Suppressor macrophage (primary cell): ENCODE measurements around the gene GALR2.
"Not testable (repeated sequence)": the region's sequence is repeated elsewhere in the genome, so short reads cannot be mapped to it uniquely, and the experiment has no call there.

Experiments used
- DNase-seq, 4 experiments: peaks; one replicate each; pipeline ENCODE4 v3.0.0-alpha.2; 2020 to 2022

GALR2 gene

DNA sequence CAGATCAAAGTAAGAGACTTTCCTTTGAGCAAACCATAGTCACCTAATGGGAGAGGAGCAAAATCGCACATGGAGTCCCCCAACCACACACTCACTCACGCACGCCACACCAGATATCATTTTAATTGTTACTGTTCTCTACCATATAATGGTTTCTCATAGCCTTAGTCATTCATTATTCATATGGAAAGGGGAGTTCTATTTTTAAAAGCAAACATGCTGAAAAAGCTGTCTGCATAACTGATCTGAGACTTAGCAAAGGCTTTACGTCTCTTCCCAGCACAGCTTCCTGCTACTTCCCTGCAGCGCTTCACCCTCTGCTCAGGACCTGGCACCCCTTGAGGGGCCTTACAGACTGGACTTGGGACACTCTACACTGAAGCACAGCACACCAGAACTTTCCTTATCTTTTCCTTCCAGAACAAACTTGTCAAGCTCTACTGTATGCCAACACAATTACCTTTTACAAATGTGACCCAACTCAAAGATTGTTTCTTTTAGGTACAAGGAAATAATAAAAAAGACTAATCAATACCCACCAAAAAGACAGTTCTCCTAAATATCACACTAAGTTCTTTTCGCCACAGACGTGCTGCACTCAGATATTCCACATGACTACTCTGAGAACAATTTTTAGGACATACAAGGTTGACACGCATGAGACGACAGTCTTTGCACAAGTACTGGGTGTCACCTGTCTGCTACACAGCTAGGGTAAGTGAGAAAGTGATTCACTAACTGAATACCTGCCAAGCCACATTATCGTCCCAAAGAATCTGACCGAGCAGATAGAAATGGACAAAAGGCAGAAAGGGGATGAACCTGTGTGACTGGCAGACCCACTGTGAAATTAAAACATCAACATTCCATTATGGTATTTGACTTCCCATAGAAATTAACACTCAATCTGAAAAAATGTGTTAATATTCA lies 23.8 kb upstream of the GALR2 start:
- no peak for DNase-seq

GRCh38 chr17:76051561-76051960 lies 23.0 kb upstream of the GALR2 start:
- DNase-seq, result no peak

- DNase-seq, result peak; percentile 31 to 55 (median 42)
These were observed 21.1 kb upstream of the GALR2 start for GRCh38 chr17:76053246-76054111.

- DNase-seq, result no peak
These were observed 20.5 kb upstream of the GALR2 start for GRCh38 chr17:76054112-76054476.

DNA sequence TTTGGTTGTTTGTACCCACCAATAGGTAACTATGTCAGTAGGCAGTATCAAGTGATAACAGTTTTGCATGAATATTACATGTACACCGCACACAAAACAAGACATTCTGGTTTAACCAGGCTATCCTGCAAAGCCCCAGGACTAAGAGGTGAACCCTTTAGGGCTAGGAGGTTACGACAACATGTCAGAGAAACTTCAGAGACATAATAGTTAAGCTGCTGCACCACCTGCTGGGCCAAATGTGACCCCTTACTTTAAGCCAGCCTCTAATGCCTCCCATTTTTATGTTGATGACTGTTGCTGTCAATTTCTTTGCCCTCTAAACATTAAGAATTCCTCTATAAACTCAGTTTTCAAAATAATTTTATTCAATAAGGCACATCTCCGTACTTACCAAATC lies 17.7 kb upstream of the GALR2 start:
- DNase-seq, result no peak

- DNase-seq, result not testable (repeated sequence)
These were observed 16.3 kb upstream of the GALR2 start for GRCh38 chr17:76058264-76058663.

GRCh38 chr17:76063875-76064546 lies 10.6 kb upstream of the GALR2 start:
- no peak for DNase-seq

- no peak for DNase-seq
These were observed 8.8 kb upstream of the GALR2 start for GRCh38 chr17:76065775-76066174.

DNA sequence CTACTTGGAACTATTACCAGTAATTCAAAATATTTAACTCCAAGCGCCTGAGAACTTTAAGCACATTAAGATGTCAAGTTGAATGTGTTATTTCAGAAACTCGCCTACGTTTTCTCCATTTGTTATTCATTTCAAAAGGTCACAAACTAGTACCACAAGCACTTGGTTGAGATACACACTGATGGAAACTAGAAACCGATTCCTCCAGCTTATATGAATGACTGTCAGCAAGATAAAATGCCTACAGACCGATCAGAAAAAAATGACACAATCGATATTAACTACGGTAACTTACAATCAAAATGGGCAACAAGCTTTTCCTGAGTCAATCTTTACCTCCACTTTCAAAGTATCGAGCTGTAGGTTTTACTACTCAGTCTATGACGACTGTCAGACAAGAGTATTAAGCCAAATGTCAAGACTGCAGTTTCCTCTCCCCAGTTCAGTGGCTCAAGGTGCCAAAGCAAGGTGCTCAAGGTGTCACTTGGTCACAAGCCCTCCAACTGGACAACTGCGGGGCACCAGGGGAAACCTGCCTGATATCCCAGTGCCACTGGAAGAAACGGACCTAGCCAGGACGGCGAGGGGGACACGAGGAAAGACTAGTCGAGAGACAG lies 2.9 kb upstream of the GALR2 start:
- no peak for DNase-seq

DNA sequence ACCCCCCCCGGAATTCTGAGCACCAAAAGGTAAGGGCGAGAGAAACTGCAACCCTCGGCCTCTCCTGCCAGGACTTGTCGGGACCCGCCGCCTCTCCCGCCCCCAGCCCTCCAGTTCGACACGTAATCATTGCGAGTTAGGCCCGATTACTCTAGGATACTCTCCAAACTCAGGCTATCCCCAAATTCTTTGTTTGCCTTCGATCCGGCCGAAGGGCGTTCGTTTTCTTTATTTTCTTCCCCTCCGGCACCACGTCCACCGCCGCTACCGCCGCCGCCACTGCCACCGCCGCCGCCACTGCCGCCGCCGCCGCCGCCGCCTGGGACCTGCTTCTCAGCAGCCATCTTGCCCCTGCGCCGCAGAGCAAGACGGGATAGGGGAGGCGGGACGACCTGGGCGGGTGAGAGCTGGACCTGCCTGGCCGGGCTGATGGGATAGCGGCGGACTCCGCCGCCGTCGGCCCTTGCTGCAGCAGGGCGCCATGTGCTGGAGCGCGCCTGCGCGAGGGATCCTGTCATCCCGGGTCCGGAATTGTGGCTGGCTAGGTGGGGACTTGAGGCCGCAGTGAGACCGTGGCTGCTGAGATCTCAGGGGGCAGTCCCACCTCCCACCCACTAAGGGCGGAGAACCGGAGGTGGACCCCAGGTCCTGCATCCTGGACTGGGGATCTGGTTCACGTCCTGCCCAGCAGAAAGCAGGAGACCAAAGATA lies 2.3 kb upstream of the GALR2 start, which contains the start of gene SRP68:
TSS of gene SRP68 (minus strand) at position 370 of the 711 bp plus-strand sequence. CDS start at position 344, 26 bp downstream.
- DNase-seq, result peak; percentile 91 to 97 (median 94)

- peak; percentile 44 to 74 (median 55) for DNase-seq
These were observed 974 bp downstream of the GALR2 start for GRCh38 chr17:76075364-76076145.

DNA sequence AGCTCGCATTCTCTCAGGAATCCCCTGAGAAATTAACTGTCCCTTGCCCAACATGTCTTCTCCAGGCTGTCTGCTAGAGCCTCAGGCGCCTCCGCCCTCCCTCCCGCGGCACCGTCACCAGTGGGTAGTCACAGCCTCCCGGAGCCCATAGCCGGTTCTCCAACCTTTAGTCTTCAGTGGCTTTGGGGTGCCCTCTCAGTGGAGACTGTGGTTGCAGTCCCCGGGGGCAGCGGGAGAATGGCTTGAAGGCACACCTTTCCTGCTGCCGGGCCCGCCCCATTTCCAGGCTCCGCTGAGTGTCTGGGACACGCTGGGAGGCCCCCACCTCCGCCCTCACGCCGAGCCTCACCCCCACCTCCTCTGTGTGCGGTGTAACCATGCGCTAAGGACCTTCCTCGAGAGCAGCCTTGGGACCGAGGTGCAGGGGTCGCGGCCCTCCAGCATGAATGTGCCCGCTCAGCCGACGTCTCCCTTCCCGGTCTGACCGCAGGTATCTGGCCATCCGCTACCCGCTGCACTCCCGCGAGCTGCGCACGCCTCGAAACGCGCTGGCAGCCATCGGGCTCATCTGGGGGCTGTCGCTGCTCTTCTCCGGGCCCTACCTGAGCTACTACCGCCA lies 1.7 kb downstream of the GALR2 start:
- peak in 1 of 4 experiments; percentile 7 for DNase-seq

GRCh38 chr17:76076765-76077583 lies 2.4 kb downstream of the GALR2 start:
- peak; percentile 66 to 82 (median 74) for DNase-seq

DNA sequence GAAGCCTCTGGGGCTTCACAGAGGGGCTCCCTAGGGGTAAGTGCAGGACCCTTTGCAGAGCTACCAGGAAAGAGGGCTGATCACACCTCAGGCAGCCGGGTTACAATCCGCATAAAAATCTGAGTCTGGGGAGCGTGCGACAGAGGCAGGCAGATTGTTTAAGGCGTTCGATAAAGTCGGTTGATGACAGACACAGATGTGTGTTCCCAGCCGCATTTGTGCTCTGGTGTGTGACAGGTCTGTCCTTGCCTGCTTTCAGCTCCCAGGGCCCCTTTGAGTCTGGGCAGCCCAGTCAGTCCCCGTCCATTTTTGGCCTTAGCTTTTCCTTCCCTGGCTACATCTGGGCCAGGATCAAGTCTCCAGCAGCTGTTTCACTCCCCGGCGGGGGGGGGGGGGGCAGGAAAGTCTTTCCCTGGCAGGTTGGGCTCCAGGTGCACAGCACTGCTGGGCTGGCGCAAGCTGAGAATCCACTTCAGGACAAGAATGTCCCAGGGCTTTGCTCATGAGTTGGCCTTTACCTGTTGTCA lies 3.1 kb downstream of the GALR2 start:
- no peak for DNase-seq

DNA sequence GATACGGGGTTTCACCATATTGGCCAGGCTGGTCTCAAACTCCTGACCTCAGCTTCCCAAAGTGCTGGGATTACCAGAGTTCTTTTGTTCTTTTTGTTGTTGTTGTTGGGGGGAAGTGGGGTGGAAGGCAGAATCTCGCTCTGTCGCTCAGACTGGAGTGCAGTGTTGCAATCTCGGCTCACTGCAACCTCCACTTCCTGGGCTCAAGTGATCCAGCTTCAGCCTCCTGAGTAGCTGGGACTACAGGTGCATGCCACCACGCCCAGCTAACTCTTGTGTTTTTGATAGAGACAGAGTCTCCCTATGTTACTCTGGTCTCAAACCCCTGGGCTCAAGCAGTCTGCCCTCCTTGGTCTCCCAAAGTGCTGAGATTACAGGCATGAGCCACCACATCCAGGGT lies 3.8 kb downstream of the GALR2 start:
- peak in 1 of 4 experiments; percentile 37 for DNase-seq

GRCh38 chr17:76078860-76079534 lies 4.4 kb downstream of the GALR2 start, which contains the start of gene ZACN:
TSS of gene ZACN (plus strand) at chr17:76079182. CDS start at chr17:76079265, 83 bp downstream.
- no peak for DNase-seq

- no peak for DNase-seq
These were observed 5.0 kb downstream of the GALR2 start for GRCh38 chr17:76079535-76079955.
